ENCODE results near the gene ZNF653. TPM values are rescaled to one million over a fixed set of nuclear protein-coding genes. Genes with fewer than 3 reads are reported as not detected.

ZNF653 gene, protein sequence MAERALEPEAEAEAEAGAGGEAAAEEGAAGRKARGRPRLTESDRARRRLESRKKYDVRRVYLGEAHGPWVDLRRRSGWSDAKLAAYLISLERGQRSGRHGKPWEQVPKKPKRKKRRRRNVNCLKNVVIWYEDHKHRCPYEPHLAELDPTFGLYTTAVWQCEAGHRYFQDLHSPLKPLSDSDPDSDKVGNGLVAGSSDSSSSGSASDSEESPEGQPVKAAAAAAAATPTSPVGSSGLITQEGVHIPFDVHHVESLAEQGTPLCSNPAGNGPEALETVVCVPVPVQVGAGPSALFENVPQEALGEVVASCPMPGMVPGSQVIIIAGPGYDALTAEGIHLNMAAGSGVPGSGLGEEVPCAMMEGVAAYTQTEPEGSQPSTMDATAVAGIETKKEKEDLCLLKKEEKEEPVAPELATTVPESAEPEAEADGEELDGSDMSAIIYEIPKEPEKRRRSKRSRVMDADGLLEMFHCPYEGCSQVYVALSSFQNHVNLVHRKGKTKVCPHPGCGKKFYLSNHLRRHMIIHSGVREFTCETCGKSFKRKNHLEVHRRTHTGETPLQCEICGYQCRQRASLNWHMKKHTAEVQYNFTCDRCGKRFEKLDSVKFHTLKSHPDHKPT
- 3.5 TPM for total RNA-seq

DNA sequence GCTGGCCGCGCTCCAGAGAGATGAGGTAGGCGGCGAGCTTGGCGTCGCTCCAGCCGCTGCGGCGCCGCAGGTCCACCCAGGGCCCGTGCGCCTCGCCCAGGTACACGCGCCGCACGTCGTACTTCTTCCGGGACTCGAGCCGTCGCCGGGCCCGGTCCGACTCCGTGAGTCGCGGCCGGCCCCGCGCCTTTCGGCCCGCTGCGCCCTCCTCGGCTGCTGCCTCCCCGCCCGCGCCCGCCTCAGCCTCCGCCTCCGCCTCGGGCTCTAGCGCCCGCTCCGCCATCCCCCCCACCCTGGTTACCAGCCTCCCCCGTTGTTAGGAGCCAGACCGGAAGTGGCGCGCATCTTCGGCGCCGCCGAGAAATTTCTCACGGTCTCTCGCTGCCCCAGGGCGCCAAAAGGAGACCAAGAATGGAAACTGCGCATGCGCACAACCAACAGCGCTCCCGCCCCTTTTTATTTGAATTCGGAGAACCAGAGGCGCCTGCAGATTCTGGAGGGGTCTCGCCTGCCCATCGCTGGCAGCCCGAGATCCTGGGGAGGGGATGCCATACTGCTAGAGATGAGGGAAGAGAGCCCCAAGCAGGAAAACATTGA is at the start of gene ZNF653:
Gene ZNF653 (minus strand): TSS at position 336 of the 597 bp plus-strand sequence. CDS start 53 bp downstream, at position 283.
- Histone ChIP-seq H3K9me3 (ENCODE audit: low read depth, low read length) (no peaks in the 10 kb centered on the region), H3K27me3 (ENCODE audit: insufficient read depth, low read length) (no peaks in the 10 kb centered on the region), H3K4me1 (ENCODE audit: insufficient read depth, low read length) (peaks cover 14% of the 10 kb centered on the region), H3K4me3 (ENCODE audit: low read length) (peak within 1 kb of the TSS; percentile 78)

DNA sequence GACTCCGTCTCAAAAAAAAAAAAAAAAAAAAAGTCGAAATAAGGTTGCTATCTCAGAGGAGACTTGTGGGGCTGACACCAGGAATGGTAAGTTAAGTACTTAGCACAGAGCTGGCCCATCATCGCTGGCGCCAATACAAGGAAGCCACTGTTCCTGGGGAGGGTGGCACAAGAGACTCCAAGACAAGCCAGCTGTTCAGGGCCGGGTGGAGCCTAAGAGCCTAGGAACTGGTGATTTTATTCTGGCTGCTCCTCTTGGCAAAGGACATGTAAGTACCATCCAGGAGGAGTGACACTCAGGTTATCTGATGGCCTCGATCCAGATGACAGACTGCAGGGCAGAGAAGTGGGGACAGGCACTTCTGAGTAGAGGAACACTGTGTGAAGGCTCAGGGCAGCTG is 49.6 kb upstream of the ZNF653 start:
- H3K27me3 ChIP-seq (ENCODE audit: insufficient read depth, low read length): no peaks in the 10 kb centered on the region
- H3K4me3 ChIP-seq (ENCODE audit: low read length): no peak overlapping the region
- H3K9me3 ChIP-seq (ENCODE audit: low read depth, low read length): no peaks in the 10 kb centered on the region
- H3K4me1 ChIP-seq (ENCODE audit: insufficient read depth, low read length): peaks cover 27% of the 10 kb centered on the region

DNA sequence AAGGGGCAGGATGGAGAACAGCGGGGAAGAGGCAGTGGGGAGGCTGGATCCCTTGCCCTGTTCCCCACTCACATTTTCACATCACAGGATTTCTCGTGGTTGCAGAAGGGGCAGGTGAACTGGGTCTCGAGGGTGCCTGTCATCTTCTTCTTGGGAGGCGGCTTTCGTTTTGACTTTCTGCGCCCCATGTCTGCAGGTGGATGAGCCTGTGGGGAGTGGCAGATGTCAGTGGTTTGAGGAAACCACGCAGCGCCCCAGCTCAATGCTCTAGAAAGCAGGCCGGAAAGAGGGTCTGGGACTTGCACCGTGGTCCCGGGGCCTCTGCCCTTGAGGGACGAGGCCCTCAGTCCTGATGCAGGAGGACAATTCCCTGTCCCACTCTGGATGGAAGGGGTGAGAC is 48.5 kb upstream of the ZNF653 start:
- Histone ChIP-seq H3K9me3 (ENCODE audit: low read depth, low read length) (no peaks in the 10 kb centered on the region), H3K4me3 (ENCODE audit: low read length) (no peak overlapping the region), H3K27me3 (ENCODE audit: insufficient read depth, low read length) (no peaks in the 10 kb centered on the region), H3K4me1 (ENCODE audit: insufficient read depth, low read length) (peaks cover 17% of the 10 kb centered on the region)

DNA sequence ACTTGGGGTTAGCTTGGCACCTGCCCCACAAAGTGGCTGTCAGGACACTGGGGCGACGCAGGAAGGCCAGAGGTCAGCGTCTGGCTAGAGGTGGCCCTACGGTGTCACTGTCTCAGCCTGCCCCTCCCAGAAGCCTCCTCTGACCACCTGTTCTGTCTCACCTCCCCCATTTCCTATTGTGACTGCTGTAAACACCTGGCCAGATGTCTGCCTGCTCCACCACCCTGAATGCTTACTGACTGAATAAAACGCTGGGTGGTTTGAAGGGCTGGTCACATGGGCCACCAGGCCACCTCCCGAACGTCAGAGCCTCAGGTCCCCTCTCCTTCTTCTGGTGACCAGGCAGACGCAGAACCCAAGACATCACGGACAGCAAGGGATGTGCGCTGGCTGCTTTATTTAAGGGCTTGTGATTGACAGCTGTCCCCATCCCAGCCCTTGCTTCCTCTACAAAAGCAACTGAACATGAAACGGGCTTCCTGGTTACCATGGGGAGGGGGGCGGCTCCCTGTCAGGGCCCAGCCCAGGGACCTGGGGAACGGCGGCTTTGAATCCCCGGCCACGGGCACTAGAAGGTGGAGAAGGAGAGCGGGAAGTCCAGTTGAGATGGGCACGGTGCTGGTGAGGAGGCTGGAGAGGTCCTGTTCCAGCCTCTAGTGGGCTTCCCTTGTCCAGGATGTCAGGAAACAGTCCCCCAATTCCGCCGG is 47.2 kb upstream of the ZNF653 start:
- H3K4me1 ChIP-seq (ENCODE audit: insufficient read depth, low read length): peaks cover 7% of the 10 kb centered on the region
- H3K9me3 ChIP-seq (ENCODE audit: low read depth, low read length): no peaks in the 10 kb centered on the region
- H3K4me3 ChIP-seq (ENCODE audit: low read length): no peak overlapping the region
- H3K27me3 ChIP-seq (ENCODE audit: insufficient read depth, low read length): no peaks in the 10 kb centered on the region

DNA sequence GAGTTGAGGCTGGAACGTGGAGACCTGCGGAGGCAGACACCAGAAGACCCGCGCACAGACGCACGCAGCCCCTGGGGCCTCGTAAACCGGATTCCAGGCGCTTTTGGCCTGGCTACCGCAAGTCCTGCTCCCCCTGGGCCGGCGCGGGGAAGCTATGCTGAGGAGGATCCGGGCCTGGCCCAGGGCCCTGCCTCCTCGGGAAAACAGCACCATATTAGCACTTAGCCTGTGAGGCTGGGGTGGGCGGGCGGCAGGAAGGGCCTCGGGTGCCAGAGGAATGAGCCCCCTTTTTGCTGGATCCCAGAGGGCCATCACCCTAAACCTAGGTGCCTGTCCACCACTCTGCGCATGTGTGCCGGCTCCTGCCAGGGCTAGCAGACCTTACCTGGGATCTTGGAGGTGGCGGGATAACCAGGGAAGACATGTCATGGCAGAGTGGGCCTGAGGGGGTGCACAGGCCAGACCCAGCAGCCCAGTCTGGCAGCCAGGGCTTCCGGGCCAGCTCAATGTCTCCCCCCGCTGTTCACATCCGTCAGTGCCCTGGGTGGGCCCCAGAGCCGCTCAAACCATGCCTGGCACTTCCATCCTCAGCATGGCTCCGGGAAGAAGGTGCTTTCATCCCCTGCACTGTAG is 46.1 kb upstream of the ZNF653 start:
- H3K27me3 ChIP-seq (ENCODE audit: insufficient read depth, low read length): no peaks in the 10 kb centered on the region
- H3K4me1 ChIP-seq (ENCODE audit: insufficient read depth, low read length): no peaks in the 10 kb centered on the region
- no peaks in the 10 kb centered on the region for H3K9me3 ChIP-seq (ENCODE audit: low read depth, low read length)
- no peak overlapping the region for H3K4me3 ChIP-seq (ENCODE audit: low read length)

DNA sequence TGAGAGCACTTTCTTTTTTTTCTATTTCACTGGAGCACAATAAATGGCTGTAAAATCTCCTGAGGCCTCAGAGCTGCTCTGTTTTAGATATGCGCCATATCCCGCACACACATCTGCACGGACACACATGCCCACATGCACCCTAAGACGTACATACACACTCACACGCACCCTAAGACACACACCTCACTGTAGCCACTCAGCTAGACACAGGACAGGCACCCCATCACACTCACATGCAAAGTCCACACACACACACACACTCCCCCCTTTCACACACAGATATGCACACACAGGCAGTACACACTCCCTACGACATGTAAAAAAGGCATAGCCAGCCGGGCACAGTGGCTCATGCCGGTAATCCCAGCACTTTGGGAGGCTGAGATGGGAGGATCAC is 44.6 kb upstream of the ZNF653 start:
- H3K4me3 ChIP-seq (ENCODE audit: low read length): no peak overlapping the region
- H3K27me3 ChIP-seq (ENCODE audit: insufficient read depth, low read length): no peaks in the 10 kb centered on the region
- H3K9me3 ChIP-seq (ENCODE audit: low read depth, low read length): no peaks in the 10 kb centered on the region
- H3K4me1 ChIP-seq (ENCODE audit: insufficient read depth, low read length): no peaks in the 10 kb centered on the region

DNA sequence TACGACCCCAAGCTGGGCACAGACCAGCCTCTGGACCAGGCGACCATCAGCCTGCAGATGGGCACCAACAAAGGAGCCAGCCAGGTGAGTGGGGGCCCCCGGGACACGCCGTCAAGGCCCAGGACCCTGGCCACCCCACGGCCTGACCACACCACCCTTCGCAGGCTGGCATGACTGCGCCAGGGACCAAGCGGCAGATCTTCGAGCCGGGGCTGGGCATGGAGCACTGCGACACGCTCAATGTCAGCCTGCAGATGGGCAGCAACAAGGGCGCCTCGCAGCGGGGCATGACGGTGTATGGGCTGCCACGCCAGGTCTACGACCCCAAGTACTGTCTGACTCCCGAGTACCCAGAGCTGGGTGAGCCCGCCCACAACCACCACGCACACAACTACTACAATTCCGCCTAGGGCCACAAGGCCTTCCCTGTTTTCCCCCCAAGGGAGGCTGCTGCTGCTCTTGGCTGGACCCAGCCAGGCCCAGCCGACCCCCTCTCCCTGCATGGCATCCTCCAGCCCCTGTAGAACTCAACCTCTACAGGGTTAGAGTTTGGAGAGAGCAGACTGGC is 43.8 kb upstream of the ZNF653 start:
- no peak overlapping the region for H3K4me3 ChIP-seq (ENCODE audit: low read length)
- H3K9me3 ChIP-seq (ENCODE audit: low read depth, low read length): no peaks in the 10 kb centered on the region
- H3K4me1 ChIP-seq (ENCODE audit: insufficient read depth, low read length): no peaks in the 10 kb centered on the region
- H3K27me3 ChIP-seq (ENCODE audit: insufficient read depth, low read length): no peaks in the 10 kb centered on the region

DNA sequence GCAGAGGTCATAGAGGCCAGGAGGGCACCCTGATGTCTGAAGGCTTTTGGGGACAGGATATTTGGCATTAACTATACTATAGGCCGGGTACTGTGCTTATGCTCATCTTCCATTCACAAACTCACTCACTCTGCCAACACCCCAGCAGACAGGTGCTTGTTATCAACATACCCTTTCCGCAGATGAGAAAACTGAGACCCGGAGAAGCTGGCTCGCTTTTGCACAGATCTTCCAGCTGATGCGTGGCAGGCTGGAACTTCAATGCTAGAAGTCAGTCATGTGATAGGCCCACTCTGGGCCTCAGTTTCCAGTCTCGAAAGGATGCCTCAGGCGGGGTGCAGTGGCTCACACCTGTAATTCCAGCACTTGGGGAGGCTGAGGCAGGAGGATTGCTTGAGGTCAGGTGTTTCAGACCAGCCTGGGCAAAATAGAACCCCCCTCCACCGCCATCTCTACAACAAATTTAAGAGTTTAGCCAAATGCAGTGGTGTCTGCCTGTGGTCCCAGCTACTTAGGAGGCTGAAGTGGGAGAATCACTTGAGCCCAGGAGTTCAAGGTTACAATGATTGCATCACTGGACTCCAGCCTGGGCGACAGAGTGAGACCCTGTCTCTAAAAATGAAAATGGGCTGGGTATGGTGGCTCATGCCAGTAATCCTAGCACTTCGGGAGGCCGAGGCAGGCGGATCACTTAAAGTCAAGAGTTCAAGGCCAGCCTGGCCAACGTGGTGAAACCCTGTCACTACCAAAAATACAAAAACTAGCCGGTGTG is 42.5 kb upstream of the ZNF653 start:
- Histone ChIP-seq H3K4me3 (ENCODE audit: low read length) (no peak overlapping the region), H3K4me1 (ENCODE audit: insufficient read depth, low read length) (no peaks in the 10 kb centered on the region), H3K9me3 (ENCODE audit: low read depth, low read length) (no peaks in the 10 kb centered on the region), H3K27me3 (ENCODE audit: insufficient read depth, low read length) (no peaks in the 10 kb centered on the region)

DNA sequence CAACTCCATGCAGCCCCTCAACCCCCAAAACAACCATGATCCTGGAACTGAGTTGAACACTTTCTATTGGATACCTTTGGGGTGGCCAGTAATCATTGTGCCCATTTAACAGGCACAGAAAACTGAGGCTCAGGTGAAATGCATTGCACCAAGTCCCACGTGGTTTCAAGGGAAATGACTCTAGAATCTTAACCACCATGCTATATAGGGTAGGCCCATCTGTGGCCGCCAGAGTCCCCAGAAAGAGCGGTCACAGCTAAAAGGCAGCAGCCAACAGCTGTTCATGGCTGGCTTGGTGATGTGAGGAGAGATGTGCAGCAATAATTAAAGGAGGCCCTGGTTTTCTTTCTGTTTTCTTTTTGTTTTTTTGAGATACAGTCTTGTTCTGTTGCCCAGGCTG is 35.6 kb upstream of the ZNF653 start:
- peaks cover 6% of the 10 kb centered on the region for H3K27me3 ChIP-seq (ENCODE audit: insufficient read depth, low read length)
- peaks cover 6% of the 10 kb centered on the region for H3K4me1 ChIP-seq (ENCODE audit: insufficient read depth, low read length)
- H3K9me3 ChIP-seq (ENCODE audit: low read depth, low read length): no peaks in the 10 kb centered on the region
- no peak overlapping the region for H3K4me3 ChIP-seq (ENCODE audit: low read length)

DNA sequence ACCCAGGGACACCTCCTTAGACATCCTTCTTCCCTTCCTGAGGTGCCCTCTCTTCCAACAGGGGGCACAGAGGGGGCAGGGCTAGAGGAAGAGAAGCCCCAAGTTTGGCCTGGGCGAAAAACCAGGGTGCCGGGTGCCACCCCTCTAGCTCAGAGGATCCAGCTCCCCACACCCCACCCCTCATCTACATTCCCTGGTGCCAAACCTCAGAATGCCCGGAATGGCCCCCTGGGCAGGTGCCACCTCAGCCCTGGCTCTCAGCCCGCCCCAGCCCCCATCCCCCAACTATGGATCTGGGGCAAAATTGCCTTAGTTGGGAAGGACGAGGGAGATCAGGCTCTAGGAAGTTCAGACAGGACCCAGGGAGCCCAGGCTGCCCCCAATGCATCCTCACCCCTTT is 35.0 kb upstream of the ZNF653 start:
- H3K4me3 ChIP-seq (ENCODE audit: low read length): no peak overlapping the region
- no peaks in the 10 kb centered on the region for H3K9me3 ChIP-seq (ENCODE audit: low read depth, low read length)

DNA sequence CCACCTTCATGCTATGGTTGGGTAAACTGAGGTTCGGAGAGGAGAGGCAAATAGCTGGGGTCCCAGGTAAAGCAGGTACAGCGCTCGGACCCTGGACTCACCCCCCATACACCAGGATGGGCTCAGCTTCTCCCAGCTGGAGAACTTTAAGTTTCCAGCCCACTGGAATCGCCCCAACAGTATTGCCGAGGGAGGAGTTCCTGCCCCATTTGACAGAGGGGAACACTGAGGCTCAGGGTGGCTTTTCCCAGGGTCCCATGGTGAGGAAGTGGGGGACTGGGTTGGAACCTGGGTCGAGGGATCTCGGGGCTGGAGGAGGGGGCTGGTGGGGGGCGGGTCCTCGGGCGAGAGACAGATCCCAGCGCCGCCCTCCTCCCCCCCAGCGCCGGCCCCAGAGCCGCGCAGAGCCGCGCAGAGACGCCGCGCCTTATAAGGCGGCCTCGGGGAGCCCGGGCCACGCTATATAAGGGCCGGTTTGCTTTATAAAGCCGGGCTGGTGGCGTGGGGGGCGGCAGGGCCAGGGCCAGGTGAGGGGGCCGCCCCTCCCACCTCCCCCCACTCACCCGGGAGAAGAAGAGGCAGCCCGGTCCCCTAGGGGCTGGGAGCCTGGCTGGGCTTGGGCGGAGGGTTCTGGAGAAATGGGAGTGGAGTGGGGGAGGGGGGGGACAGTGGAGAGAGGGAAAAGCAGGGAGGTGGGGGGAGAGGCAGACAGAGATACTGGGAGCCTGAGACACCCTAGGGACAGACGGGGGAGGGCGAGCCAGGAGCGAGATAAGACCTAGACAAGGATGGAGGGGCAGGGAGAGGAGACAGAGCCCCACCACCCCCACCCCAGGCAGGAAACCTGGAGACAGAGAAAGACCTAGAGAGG is 34.1 kb upstream of the ZNF653 start:
- peaks cover 15% of the 10 kb centered on the region for H3K4me1 ChIP-seq (ENCODE audit: insufficient read depth, low read length)

More for the DNA sequence above, 35.0 kb upstream of the ZNF653 start:
- Histone ChIP-seq H3K27me3 (ENCODE audit: insufficient read depth, low read length) (peaks cover 6% of the 10 kb centered on the region), H3K4me1 (ENCODE audit: insufficient read depth, low read length) (peaks cover 12% of the 10 kb centered on the region)

DNA sequence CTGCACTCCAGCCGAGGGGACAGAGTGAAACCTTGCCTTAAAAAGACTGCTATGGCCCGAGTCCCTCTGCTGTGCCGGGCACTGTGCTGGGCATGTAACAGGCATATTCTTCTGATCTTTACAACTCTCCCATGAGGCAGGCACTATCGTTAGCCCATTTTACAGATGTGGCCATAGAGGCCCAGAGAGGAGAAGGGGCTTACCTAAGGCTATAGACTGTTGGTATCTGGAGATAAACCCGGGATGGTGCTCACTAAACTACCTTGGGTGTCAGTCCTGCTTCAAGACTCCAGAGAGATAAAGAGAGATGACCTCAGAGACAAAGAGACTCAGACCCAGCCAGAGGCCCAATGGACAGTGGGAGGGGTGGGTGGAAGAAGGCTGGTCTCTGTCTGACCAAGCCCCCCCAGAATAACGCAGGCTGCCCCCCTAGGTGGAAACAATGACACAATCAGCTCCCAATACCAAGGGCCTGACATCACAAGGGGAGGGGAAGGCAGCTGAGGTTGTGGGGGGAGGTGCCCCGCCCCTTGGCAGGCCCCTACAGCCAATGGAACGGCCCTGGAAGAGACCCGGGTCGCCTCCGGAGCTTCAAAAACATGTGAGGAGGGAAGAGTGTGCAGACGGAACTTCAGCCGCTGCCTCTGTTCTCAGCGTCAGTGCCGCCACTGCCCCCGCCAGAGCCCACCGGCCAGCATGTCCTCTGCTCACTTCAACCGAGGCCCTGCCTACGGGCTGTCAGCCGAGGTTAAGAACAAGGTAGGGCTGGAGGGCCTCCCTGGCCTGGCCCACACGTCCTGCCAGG is 32.8 kb upstream of the ZNF653 start, which contains the start of gene CNN1:
Gene CNN1 (plus strand): TSS at position 620 of the 805 bp plus-strand sequence. CDS start 77 bp downstream, at position 697.
- Histone ChIP-seq H3K4me1 (ENCODE audit: insufficient read depth, low read length) (peaks cover 19% of the 10 kb centered on the region), H3K9me3 (ENCODE audit: low read depth, low read length) (no peaks in the 10 kb centered on the region), H3K4me3 (ENCODE audit: low read length) (no peak within 1 kb of the TSS), H3K27me3 (ENCODE audit: insufficient read depth, low read length) (peaks cover 6% of the 10 kb centered on the region)

More for the DNA sequence above, 34.1 kb upstream of the ZNF653 start:
- H3K9me3 ChIP-seq (ENCODE audit: low read depth, low read length): no peaks in the 10 kb centered on the region
- no peak overlapping the region for H3K4me3 ChIP-seq (ENCODE audit: low read length)
- H3K27me3 ChIP-seq (ENCODE audit: insufficient read depth, low read length): peaks cover 6% of the 10 kb centered on the region

All from mononuclear cell (primary cell).